HepG2 (cell line): ENCODE data around the gene KIF13A. TPM values are rescaled to one million over a fixed set of nuclear protein-coding genes. Genes with fewer than 3 reads are reported as not detected.

ENCODE experiments used
- ATAC-seq: fragments of 200-7000 bp; cut with Tn5 transposase; 3 replicates; pipeline ENCODE4 v1.9.1; 2020; ENCODE audit warnings: mild to moderate bottlenecking, moderate library complexity
- BruUV-seq: library from RNA; stranded (reverse); fragments of 400-500 nt; replicated peaks from 2 replicates; lab custom pipeline; 2021; lab: Mats Ljungman, UMichigan
- CTCF ChIA-PET: fragments of 300-600 bp; formaldehyde crosslinking; extraction: SDS; loops from one replicate; lab custom pipeline; 2021; ENCODE audit warnings: low total read pairs, inconsistent platforms, low intra/inter-chr PET ratio; lab: Yijun Ruan, JAX
- POLR2A ChIA-PET: fragments of 350-600 bp; sonication (Branson Sonifier 250); formaldehyde crosslinking; loops from one replicate; lab custom pipeline; 2020; ENCODE audit warnings: antibody characterized with exemption, inconsistent platforms; lab: Yijun Ruan, JAX
- DNase-seq: peaks from one replicate; pipeline ENCODE4 v3.0.0-alpha.2; 2015; ENCODE audit warnings: low spot score
- FAIRE-seq: peaks from 3 replicates; lab custom pipeline; 2011; peaks lifted over from hg19 to GRCh38; lab: Jason Lieb, UNC
- H2AFZ ChIP-seq: one replicate; pipeline ENCODE4 v1.6.1; 2011; ENCODE audit warnings: low read length, inconsistent platforms
- H3K27ac ChIP-seq: fragments of 300-600 bp; 3 replicates; pipeline ENCODE4 v1.8.0; 2011; ENCODE audit warnings: mixed run types, mild to moderate bottlenecking, mixed read lengths, low read length, inconsistent platforms; ENCODE audit not compliant: insufficient read depth; ENCODE audit errors: extremely low read length
- H3K27me3 ChIP-seq, 2 experiments: fragments of 200-600 bp in 1 of 2; 2 replicates in 1 of 2; 3 replicates in 1 of 2; pipeline versions ENCODE4 v1.6.0 to v1.8.0; 2011; ENCODE audit warnings: low read length in 2 of 2, mild to moderate bottlenecking in 2 of 2, moderate library complexity in 2 of 2, inconsistent platforms in 1 of 2; ENCODE audit not compliant: insufficient read depth in 2 of 2, control insufficient read depth in 1 of 2
- H3K36me3 ChIP-seq, 2 experiments: fragments of 200-600 bp in 1 of 2; replicated peaks in 1 of 2; 2 replicates in 1 of 2; 3 replicates in 1 of 2; pipeline versions ENCODE4 v1.5.1 to v1.8.0; 2011; ENCODE audit warnings: low read length in 2 of 2, inconsistent platforms in 1 of 2; ENCODE audit not compliant: insufficient read depth in 2 of 2, control insufficient read depth in 1 of 2
- H3K4me1 ChIP-seq: 2 replicates; pipeline ENCODE4 v1.5.1; 2012; ENCODE audit warnings: low read length, inconsistent platforms; ENCODE audit not compliant: insufficient read depth
- H3K4me2 ChIP-seq: 2 replicates; pipeline ENCODE4 v1.6.0; 2011; ENCODE audit warnings: low read depth, low read length, inconsistent platforms
- H3K4me3 ChIP-seq, 3 experiments: fragments of 200-600 bp in 1 of 3; sonication (generic), shearing (Covaris generic) in 1 of 3; replicated peaks in 1 of 3; 2 replicates each; pipeline ENCODE4 v1.5.1; 2011 to 2016; ENCODE audit warnings: low read length in 3 of 3, inconsistent platforms in 2 of 3, low read depth in 2 of 3, mild to moderate bottlenecking in 2 of 3, control low read depth in 1 of 3, mixed read lengths in 1 of 3; ENCODE audit not compliant: insufficient read depth in 1 of 3
- H3K79me2 ChIP-seq: one replicate; pipeline ENCODE4 v1.6.1; 2011; ENCODE audit warnings: low read length, inconsistent platforms; ENCODE audit not compliant: insufficient read depth
- H3K9ac ChIP-seq: 2 replicates; pipeline ENCODE4 v1.6.0; 2011; ENCODE audit warnings: mild to moderate bottlenecking, low read depth, low read length, inconsistent platforms; ENCODE audit not compliant: insufficient read depth
- H3K9me3 ChIP-seq: 2 replicates; pipeline ENCODE4 v1.5.1; 2012; ENCODE audit warnings: mild to moderate bottlenecking, low read length
- H4K20me1 ChIP-seq: 2 replicates; pipeline ENCODE4 v1.6.0; 2011; ENCODE audit warnings: inconsistent platforms, mild to moderate bottlenecking, low read length, moderate library complexity; ENCODE audit not compliant: insufficient read depth
- FOXO4 ChIP-seq: sonication (generic); formaldehyde crosslinking; conservative IDR thresholded peaks from 2 replicates; pipeline ENCODE4 v1.8.1; 2023; ENCODE audit warnings: missing genetic modification reagents
- LCORL ChIP-seq, 2 experiments: fragments of 450-650 bp in 1 of 2; sonication (generic) in 1 of 2; formaldehyde crosslinking in 1 of 2; IDR thresholded peaks; 2 replicates each; pipeline versions ENCODE4 v1.5.0 to v1.6.1; 2017 to 2020; ENCODE audit warnings: antibody characterized with exemption in 1 of 2, missing genetic modification reagents in 1 of 2
- MTF1 ChIP-seq: sonication (generic); formaldehyde crosslinking; IDR thresholded peaks from 2 replicates; pipeline ENCODE4 v1.5.0; 2020; ENCODE audit warnings: missing genetic modification reagents
- MYNN ChIP-seq: sonication (generic); formaldehyde crosslinking; IDR thresholded peaks from 2 replicates; pipeline ENCODE4 v1.4.0; 2020; ENCODE audit warnings: mild to moderate bottlenecking, low read depth, missing genetic modification reagents
- NPAS2 ChIP-seq: sonication (generic); formaldehyde crosslinking; IDR thresholded peaks from 2 replicates; pipeline ENCODE4 v1.8.0; 2022; ENCODE audit warnings: mild to moderate bottlenecking, missing genetic modification reagents, borderline replicate concordance
- PHF8 ChIP-seq: sonication (generic); formaldehyde crosslinking; IDR thresholded peaks from 2 replicates; pipeline ENCODE4 v1.5.0; 2020; ENCODE audit warnings: missing genetic modification reagents
- RCOR2 ChIP-seq: IDR thresholded peaks from 2 replicates; pipeline ENCODE4 v1.6.1; 2016; ENCODE audit warnings: missing biosample characterization, missing genetic modification reagents
- WIZ ChIP-seq: sonication (generic); formaldehyde crosslinking; IDR thresholded peaks from 2 replicates; pipeline ENCODE4 v1.5.1; 2020; ENCODE audit warnings: mild to moderate bottlenecking, missing genetic modification reagents
- ZEB1 ChIP-seq: IDR thresholded peaks from 2 replicates; pipeline ENCODE4 v1.6.1; 2012; ENCODE audit warnings: mild to moderate bottlenecking, low read depth, inconsistent platforms; ENCODE audit not compliant: insufficient replicate concordance
- ZNF260 ChIP-seq: sonication (generic); formaldehyde crosslinking; IDR thresholded peaks from 2 replicates; pipeline ENCODE4 v1.4.0; 2020; ENCODE audit warnings: missing genetic modification reagents, low read depth, mild to moderate bottlenecking, borderline replicate concordance
- ZNF660 ChIP-seq: sonication (generic); formaldehyde crosslinking; IDR thresholded peaks from 2 replicates; pipeline ENCODE4 v1.5.1; 2020; ENCODE audit warnings: mild to moderate bottlenecking, low read depth, missing genetic modification reagents, borderline replicate concordance
- ZNF790 ChIP-seq: sonication (generic); formaldehyde crosslinking; IDR thresholded peaks from 2 replicates; pipeline ENCODE4 v1.8.0; 2022; ENCODE audit warnings: missing genetic modification reagents, mild to moderate bottlenecking, borderline replicate concordance
- ZSCAN30 ChIP-seq: sonication (generic); formaldehyde crosslinking; IDR thresholded peaks from 2 replicates; pipeline ENCODE4 v1.5.0; 2020; ENCODE audit warnings: mild to moderate bottlenecking, missing genetic modification reagents
- WGBS: methylation state at CpG from one replicate; pipeline ENCODE4 v1.1.6; 2017; ENCODE audit warnings: low lambda C conversion rate; 5-methylcytosine and 5-hydroxymethylcytosine counted together
- in situ Hi-C: cut with HindIII; loops from 2 replicates; pipeline ENCODE4 v1.10.0; 2017; ENCODE audit warnings: low pct_unique_long_range_greater_than_20kb; ENCODE audit not compliant: extremely low pct_ligation_motif_present
- intact Hi-C: fragments of 100-400 bp; cut with micrococcal nuclease; formaldehyde crosslinking; loops from one replicate; pipeline ENCODE4 v1.10.0; 2022; ENCODE audit not compliant: unreplicated experiment
- polyA plus RNA-seq, 8 experiments: library from polyadenylated mRNA; depleted of rRNA in 3 of 8; stranded (reverse) in 7 of 8; unstranded in 1 of 8; fragments of >200 nt; fragmentation: Illumina TruSeq in 4 of 8; extraction: Trizol in 4 of 8; gene quantifications; 2 replicates each; pipeline versions ENCODE4 v1.2.1 to v1.2.3, GENCODE V29; 2011 to 2016; ENCODE audit warnings: low read depth in 4 of 8, missing spikeins in 1 of 8, mixed read lengths in 1 of 8; ENCODE audit not compliant: insufficient read depth in 1 of 8
- total RNA-seq, 5 experiments: library from RNA; depleted of rRNA; stranded (reverse); fragments of >200 nt; fragmentation: Illumina TruSeq; extraction: Trizol; gene quantifications; 2 replicates each; pipeline ENCODE4 v1.2.3, GENCODE V29; 2016; ENCODE audit warnings: low read depth in 1 of 5

Gene KIF13A
- total and polyA plus RNA-seq, 2 of the 13 experiments (the other 11 are each of a cell fraction or from before 2014, with no cell fraction given) = 21.1 to 37.2 TPM

GRCh38 chr6:17957904-17958620 is 29.4 kb downstream of the KIF13A start:
- BruUV-seq = no TSS peak
- intact Hi-C loops = no loop called here
- no peak overlapping the region for H3K4me3 ChIP-seq
- TF ChIP-seq ZNF260 (CRISPR knock-in tag) = no peak
- TF ChIP-seq NPAS2 (CRISPR knock-in tag) = no peak
- TF ChIP-seq ZSCAN30 = no peak
- TF ChIP-seq FOXO4 (CRISPR knock-in tag) = no peak
- TF ChIP-seq ZNF790 (CRISPR knock-in tag) = no peak
- TF ChIP-seq LCORL (IDR thresholded peaks at IDR 0.05) = no peak
- TF ChIP-seq LCORL (CRISPR knock-in tag; IDR thresholded peaks at IDR 0.05) = no peak
- TF ChIP-seq RCOR2 (CRISPR knock-in tag) = no peak
- TF ChIP-seq MTF1 (CRISPR knock-in tag) = no peak
- no peak for TF ChIP-seq PHF8 (CRISPR knock-in tag)
- TF ChIP-seq ZNF660 (CRISPR knock-in tag) = no peak
- no peak for TF ChIP-seq MYNN (CRISPR knock-in tag)
- TF ChIP-seq WIZ (CRISPR knock-in tag) = no peak
- no peak for TF ChIP-seq ZEB1
- ChIA-PET CTCF (no interaction called here), POLR2A (no interaction called here)
- no peaks in the 10 kb centered on the region for H3K4me1 ChIP-seq
- ATAC-seq = no peak
- no peaks in the 10 kb centered on the region for H3K27me3 ChIP-seq
- no peaks in the 10 kb centered on the region for H3K36me3 ChIP-seq
- in situ Hi-C loops = no loop called here
- no peak overlapping the region for H3K4me2 ChIP-seq
- H3K9me3 ChIP-seq = no peaks in the 10 kb centered on the region
- 95% methylated on average over 4 of the region's 4 CpGs for WGBS
- no peak overlapping the region for H3K9ac ChIP-seq
- no peak for DNase-seq
- H2AFZ ChIP-seq = no peak overlapping the region
- no peak for FAIRE-seq
- no peak overlapping the region for H3K27ac ChIP-seq
- no peaks in the 10 kb centered on the region for H4K20me1 ChIP-seq
- H3K79me2 ChIP-seq = peaks cover 11% of the 10 kb centered on the region
